IgD-negative memory B cell (primary cell): ENCODE results near the gene USP10. TPM values are rescaled to one million over a fixed set of nuclear protein-coding genes. Genes with fewer than 3 reads are reported as not detected.
"Not testable (repeated sequence)": the region's sequence is repeated elsewhere in the genome, so short reads cannot be mapped to it uniquely, and the experiment has no call there.

Experiments
- H3K27ac Mint-ChIP-seq, 3 donors: one replicate each; pipeline ENCODE4 v1.8.0; 2020 to 2022; ENCODE audit warnings: mild to moderate bottlenecking in 3 of 3, mixed read lengths in 3 of 3, moderate library complexity in 1 of 3
- H3K27me3 Mint-ChIP-seq: one replicate; pipeline ENCODE4 v1.8.0; 2021; ENCODE audit warnings: mixed read lengths
- H3K36me3 Mint-ChIP-seq: one replicate; pipeline ENCODE4 v1.8.0; 2020; ENCODE audit warnings: mild to moderate bottlenecking, mixed read lengths
- H3K4me1 Mint-ChIP-seq, 3 donors: one replicate each; pipeline ENCODE4 v1.8.0; 2020 to 2022; ENCODE audit warnings: mixed read lengths in 3 of 3, mild to moderate bottlenecking in 1 of 3
- H3K4me3 Mint-ChIP-seq, 4 donors: one replicate each; pipeline ENCODE4 v1.8.0; 2020 to 2022; ENCODE audit warnings: mild to moderate bottlenecking in 4 of 4, mixed read lengths in 4 of 4, moderate library complexity in 3 of 4
- H3K9me3 Mint-ChIP-seq, 3 donors: one replicate each; pipeline ENCODE4 v1.8.0; 2020 to 2021; ENCODE audit warnings: mixed read lengths in 3 of 3, mild to moderate bottlenecking in 1 of 3
- polyA plus RNA-seq: library from polyadenylated mRNA; unstranded; fragments of 300-500 nt; fragmentation: Illumina TruSeq; gene quantifications from one replicate; pipeline ENCODE4 v1.2.3, GENCODE V29; 2021

USP10 gene
- polyA plus RNA-seq, 1 donor from 2014 or later, result 95.8 TPM

DNA sequence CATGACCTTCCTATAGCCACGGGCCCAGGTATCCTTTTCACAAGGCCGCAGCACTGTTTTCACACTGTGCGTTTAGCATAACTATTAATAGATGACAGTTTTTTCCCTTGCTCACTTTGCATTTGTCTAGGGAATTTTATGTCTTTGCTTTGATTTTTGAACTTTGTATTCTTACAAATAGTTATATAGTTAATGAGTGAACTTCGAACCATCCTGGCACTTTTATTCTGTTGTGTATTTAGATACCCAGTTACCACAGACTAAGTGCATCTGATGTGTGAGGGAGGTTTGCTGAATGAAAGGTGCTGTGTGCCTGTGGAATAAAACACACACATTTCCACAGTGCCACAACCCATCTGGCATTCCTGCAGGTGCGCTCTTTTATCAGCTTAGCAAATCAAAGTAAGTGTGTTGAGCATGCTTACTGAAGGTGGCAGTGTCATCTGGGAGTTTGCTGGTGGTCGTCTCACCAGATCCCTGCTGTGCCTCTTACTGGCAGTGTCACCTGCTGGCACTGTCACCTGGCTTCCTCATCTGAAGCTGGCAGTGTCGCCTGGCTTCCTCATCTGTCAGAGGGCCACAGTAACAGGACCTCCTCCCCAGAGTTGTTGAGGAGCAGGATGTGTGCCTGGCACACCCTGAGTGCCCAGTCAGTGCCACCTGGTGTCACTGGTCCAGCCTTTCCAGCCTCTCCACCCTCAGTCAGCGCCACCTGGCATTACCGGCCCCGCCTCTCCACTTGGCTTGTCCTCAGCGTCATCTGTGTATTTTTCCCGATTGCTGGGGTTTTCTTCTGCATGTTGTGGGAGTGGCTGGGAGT is 37.6 kb downstream of the USP10 start:
- H3K9me3 Mint-ChIP-seq, result no peaks in the 10 kb centered on the region
- H3K36me3 Mint-ChIP-seq, result peaks cover 1% of the 10 kb centered on the region
- H3K27ac Mint-ChIP-seq, result peak overlapping the region in 2 of 3 donors; percentile 1 to 72
- no peaks in the 10 kb centered on the region for H3K27me3 Mint-ChIP-seq
- peak overlapping the region in 1 of 4 donors; percentile 17 for H3K4me3 Mint-ChIP-seq
- peaks cover 12 to 31% (median 14%) of the 10 kb centered on the region in 3 donors for H3K4me1 Mint-ChIP-seq

DNA sequence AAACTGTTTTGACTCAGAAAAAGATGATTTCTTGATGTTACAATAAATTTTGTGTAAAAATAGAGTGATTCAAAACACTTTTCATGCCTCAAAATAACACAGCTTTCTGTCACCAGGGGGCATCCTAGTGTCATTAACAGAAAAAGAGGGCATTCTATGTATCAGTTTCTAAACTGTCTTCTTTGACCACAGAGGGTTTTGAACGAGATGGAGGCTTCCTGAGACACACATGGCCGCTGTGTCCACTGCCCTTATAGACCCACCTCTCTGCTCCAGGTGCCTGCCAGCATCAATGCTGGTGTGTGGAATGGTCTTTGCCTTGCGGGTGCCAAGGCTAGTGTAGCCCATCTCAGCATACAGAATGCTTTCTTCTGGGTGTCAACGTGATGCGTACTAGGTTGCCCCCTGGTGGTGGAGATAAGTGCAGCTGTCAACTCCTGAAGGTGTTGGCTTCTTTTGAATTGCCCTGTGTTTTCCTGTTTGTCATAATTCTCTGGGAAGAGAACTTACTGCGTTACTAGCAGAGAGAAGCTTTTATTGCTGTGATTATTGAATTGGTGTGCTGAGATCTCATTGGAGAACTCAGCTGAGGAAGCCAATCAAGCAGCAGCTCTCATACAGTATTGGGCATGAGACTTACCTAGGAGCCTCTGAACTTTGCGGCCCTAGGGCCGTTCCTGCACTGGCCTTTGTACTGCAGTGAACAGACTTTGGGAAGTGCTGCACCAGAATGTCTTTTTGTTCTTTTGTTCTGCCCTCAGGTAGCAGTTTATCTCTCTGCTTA is 38.6 kb downstream of the USP10 start:
- Mint-ChIP-seq H3K4me3 (peak overlapping the region in 3 of 4 donors; percentile 52 to 81 (median 67)), H3K27me3 (no peaks in the 10 kb centered on the region), H3K4me1 (peaks cover 14 to 32% (median 15%) of the 10 kb centered on the region in 3 donors)

DNA sequence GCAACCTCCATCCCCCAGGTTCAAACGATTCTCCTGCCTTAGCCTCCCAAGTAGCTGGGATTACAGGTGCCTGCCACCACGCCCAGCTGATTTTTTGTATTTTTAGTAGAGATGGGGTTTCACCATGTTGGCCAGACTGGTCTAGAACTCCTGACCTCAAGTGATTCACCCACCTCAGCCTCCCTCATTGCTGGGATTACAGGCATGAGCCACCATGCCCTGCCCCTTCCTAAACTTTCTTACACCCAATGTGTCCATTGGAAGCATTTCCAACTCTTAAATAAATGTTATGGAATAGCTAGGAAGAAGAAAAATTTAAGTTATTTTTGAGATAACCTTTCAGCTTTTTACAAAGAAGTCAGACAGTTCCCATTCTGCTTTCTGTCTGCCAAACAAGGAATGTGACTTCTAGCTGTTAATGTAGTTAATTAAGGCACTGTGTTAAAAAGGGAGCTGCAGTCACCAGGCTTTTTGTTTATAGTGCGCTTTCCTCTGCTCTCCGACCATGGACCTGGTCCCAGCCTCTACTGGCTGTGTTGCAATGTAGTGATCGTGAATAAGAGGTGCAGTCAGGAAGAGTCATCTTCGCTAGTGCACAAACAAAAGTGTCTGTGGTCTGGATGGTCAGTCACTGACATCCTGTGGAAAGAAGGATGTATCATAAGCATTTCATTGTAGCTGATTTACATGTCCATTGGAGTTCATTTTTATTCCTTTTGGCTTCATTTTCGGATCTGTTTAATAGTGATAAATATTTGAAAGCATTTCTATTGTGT is 39.7 kb downstream of the USP10 start:
- H3K27me3 Mint-ChIP-seq, result no peaks in the 10 kb centered on the region
- peak overlapping the region in 1 of 4 donors; percentile 41 for H3K4me3 Mint-ChIP-seq
- no peaks in the 10 kb centered on the region for H3K9me3 Mint-ChIP-seq
- peaks cover 1% of the 10 kb centered on the region for H3K36me3 Mint-ChIP-seq
- peaks cover 14 to 32% (median 15%) of the 10 kb centered on the region in 3 donors for H3K4me1 Mint-ChIP-seq
- no peak overlapping the region for H3K27ac Mint-ChIP-seq

More for the DNA sequence above, 38.6 kb downstream of the USP10 start:
- H3K27ac Mint-ChIP-seq, result peak overlapping the region; percentile 0 to 72 (median 1)
- peaks cover 1% of the 10 kb centered on the region for H3K36me3 Mint-ChIP-seq
- H3K9me3 Mint-ChIP-seq, result no peaks in the 10 kb centered on the region

DNA sequence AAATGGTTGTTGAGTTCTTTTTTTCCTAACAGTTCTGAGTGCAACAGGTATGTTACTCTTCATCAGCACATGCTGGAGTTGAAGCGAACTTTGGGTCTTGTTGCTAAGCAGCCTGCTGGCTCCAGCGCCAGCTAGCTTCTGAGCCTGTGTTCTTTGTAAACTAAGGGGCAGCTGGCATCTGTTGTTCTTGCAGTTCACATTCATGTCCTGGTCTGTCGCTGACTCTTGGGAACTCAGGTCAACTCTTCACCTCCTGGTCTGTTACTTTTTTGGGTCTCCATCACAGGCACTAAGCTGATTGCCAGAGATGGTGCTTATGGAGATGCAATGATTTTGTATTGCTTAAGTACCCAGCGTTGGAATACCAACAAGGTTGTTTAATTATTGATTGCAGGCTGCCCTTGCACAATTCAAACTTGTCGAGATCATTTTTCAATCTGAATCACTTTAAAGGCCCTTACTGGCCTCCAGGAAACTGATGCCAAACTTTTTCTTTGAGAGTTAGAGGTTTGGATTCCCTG is 40.9 kb downstream of the USP10 start:
- H3K27me3 Mint-ChIP-seq, result no peaks in the 10 kb centered on the region
- H3K9me3 Mint-ChIP-seq, result no peaks in the 10 kb centered on the region
- H3K36me3 Mint-ChIP-seq, result peaks cover 1% of the 10 kb centered on the region
- no peak overlapping the region for H3K27ac Mint-ChIP-seq
- H3K4me3 Mint-ChIP-seq, result no peak overlapping the region
- peaks cover 16 to 29% (median 18%) of the 10 kb centered on the region in 3 donors for H3K4me1 Mint-ChIP-seq

DNA sequence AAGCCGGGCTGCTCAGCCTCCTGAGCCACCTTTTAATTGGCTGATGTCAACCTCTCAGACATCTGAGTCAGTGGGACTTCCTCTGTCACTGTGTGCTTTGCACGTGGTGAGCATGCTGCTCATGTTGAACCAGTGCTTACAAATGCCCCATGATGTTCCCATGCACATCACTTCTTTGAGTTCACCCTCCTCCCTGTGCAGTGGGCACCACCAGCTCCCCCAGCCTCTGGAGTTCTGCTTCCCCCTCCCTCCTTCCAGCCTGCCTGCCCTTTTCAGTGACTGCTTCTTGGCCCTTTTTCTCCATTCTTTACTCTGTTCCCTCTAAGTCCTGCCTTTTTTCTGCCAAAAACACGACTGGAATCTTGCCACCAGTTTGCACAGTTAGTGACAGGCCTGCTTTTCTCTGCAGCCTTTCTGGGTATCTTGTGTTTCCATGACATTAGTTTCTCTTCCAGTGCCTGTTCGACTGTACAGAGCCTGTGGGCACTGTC is 41.6 kb downstream of the USP10 start:
- H3K9me3 Mint-ChIP-seq, result no peaks in the 10 kb centered on the region
- peaks cover 13 to 25% (median 18%) of the 10 kb centered on the region in 3 donors for H3K4me1 Mint-ChIP-seq
- H3K27ac Mint-ChIP-seq, result no peak overlapping the region
- H3K27me3 Mint-ChIP-seq, result no peaks in the 10 kb centered on the region
- no peak overlapping the region for H3K4me3 Mint-ChIP-seq
- H3K36me3 Mint-ChIP-seq, result peaks cover 5% of the 10 kb centered on the region

DNA sequence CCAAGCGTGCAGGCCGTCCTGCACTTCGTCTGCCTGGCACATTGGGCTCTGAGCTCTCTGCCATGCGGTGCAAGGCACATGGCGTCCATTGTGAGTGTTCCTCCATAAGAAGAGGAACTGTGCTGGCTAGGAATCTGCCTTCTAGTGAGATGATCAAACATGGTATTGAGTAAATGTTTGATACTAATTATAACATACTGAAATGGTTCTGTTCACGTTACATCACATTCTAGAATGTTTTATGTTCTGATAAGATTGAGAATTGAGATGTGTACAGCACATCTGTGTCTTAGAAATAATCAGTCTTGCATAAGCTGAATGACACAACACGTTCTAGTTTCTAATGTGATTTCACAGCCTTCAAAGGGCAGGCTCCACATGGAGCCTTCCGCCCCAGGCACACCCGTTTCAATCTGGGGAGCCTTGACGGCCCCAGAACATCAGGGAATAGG is 42.9 kb downstream of the USP10 start:
- H3K27ac Mint-ChIP-seq, result peak overlapping the region in 1 of 3 donors; percentile 74
- H3K4me1 Mint-ChIP-seq, result peaks cover 13 to 19% (median 18%) of the 10 kb centered on the region in 3 donors
- no peaks in the 10 kb centered on the region for H3K27me3 Mint-ChIP-seq
- H3K4me3 Mint-ChIP-seq, result no peak overlapping the region
- H3K36me3 Mint-ChIP-seq, result peaks cover 5% of the 10 kb centered on the region
- no peaks in the 10 kb centered on the region for H3K9me3 Mint-ChIP-seq

DNA sequence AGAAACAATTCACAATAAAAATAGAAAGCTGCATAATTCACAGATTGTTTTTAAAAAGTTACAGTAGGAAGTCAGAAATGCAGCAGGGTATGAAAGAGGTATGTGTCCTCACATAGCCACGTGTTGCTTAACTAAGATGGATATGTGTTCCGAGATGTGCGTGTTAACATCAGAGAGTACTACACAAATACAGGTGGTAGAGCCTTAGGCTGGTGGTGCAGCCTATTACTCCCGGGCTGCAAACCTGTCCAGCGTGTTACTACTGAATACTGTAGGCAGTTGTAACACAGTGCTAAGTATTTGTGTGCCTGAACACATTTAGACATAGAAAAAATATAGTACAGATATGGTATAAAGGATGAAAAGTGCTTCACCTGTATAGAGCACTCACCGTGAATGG is 46.4 kb downstream of the USP10 start:
- Mint-ChIP-seq H3K36me3 (peaks cover 7% of the 10 kb centered on the region), H3K4me3 (no peak overlapping the region), H3K9me3 (no peaks in the 10 kb centered on the region), H3K4me1 (peaks cover 17 to 21% (median 19%) of the 10 kb centered on the region in 3 donors), H3K27ac (peak overlapping the region in 1 of 3 donors; percentile 5), H3K27me3 (no peaks in the 10 kb centered on the region)

DNA sequence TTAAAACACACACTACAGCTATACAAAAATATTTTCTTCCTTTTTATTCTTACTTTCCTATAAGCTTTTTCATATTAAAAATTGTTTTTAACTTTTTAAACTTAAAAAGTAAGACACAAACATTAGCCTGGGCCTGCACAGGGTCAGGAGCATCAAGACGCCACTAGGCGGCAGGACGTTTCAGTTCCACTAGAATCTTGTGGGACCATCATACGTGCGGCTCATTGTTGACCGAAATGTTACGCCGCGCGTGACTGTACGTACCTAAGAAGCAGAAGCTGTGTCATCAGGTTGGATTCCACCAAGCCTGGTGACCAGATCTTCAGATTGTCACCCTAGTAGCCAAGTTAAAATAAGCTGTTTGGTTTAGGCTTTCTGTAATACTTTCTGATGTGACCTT is 47.1 kb downstream of the USP10 start:
- peaks cover 7% of the 10 kb centered on the region for H3K36me3 Mint-ChIP-seq
- H3K27ac Mint-ChIP-seq, result no peak overlapping the region
- H3K27me3 Mint-ChIP-seq, result no peaks in the 10 kb centered on the region
- H3K4me1 Mint-ChIP-seq, result peaks cover 22 to 28% (median 25%) of the 10 kb centered on the region in 3 donors
- no peak overlapping the region for H3K4me3 Mint-ChIP-seq
- no peaks in the 10 kb centered on the region for H3K9me3 Mint-ChIP-seq

DNA sequence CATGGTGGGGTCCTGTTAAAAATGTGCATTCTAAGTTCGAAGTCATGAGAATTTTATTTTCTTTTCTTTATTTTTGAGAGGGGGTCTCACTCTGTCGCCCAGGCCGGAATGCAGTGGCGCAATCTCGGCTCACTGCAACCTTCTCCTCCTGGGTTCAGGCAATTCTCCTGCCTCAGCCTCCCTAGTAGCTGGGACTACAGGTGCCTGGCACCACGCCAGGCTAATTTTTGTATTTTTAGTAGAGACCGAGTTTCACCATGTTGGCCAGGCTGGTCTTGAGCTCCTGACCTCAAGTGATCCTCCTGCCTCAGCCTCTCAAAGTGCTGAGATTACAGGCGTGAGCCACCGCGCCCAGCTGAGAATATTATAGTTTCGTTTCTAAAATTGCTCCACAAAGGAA is 48.4 kb downstream of the USP10 start:
- H3K27ac Mint-ChIP-seq, H3K4me3 Mint-ChIP-seq: not testable (repeated sequence)

DNA sequence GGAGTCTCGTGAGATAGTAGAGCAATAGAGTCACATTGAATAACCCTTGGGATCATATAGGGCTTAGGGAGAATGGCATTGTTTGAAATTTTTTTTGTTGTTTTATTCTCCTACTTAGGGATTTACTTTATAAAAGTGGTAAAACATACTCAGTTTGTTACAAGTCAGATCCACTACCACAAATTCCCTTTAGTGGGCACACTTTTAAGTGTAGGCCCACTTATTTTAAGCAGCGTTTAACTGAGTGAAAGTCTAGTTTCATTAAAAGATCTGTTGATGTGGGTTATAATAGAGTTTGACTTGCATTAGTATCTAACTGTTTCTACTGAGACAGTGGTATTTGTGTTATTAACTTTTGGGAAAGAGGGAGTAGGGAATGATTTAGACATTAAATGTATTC is 49.3 kb downstream of the USP10 start:
- peaks cover 7% of the 10 kb centered on the region for H3K36me3 Mint-ChIP-seq
- H3K4me3 Mint-ChIP-seq, result no peak overlapping the region
- H3K4me1 Mint-ChIP-seq, result peaks cover 34 to 40% (median 39%) of the 10 kb centered on the region in 3 donors
- H3K27ac Mint-ChIP-seq, result peak overlapping the region in 1 of 3 donors; percentile 19
- no peaks in the 10 kb centered on the region for H3K27me3 Mint-ChIP-seq
- no peaks in the 10 kb centered on the region for H3K9me3 Mint-ChIP-seq

More for the DNA sequence above, 48.4 kb downstream of the USP10 start:
- H3K9me3 Mint-ChIP-seq, H3K27me3 Mint-ChIP-seq, H3K36me3 Mint-ChIP-seq: not testable (repeated sequence)
- H3K4me1 Mint-ChIP-seq, result peaks cover 26 to 33% (median 31%) of the 10 kb centered on the region in 3 donors

DNA sequence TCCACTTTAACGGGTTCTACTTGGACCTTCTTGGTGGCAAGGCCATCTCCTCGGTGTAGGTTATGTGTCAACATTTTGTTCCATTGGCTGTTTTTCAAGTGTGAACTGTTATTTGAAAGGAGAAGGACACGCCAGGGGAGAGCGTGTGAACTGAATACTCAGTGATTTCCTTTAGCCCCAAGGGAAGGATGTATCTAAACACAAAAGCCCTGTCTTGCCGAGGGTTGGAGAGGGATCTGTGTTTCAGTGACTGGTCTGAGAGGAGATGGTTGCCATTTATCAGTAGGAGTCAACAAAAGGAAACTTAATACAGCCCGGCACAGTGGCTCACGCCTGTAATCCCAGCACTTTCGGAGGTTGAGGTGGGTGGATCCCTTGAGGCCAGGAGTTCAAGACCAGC is 50.0 kb downstream of the USP10 start:
- H3K27me3 Mint-ChIP-seq, result no peaks in the 10 kb centered on the region
- H3K4me1 Mint-ChIP-seq, result peaks cover 40 to 47% (median 47%) of the 10 kb centered on the region in 3 donors
- peaks cover 5% of the 10 kb centered on the region for H3K36me3 Mint-ChIP-seq
- H3K9me3 Mint-ChIP-seq, result no peaks in the 10 kb centered on the region
- H3K27ac Mint-ChIP-seq, result peak overlapping the region in 2 of 3 donors; percentile 27 to 76
- H3K4me3 Mint-ChIP-seq, result no peak overlapping the region

DNA sequence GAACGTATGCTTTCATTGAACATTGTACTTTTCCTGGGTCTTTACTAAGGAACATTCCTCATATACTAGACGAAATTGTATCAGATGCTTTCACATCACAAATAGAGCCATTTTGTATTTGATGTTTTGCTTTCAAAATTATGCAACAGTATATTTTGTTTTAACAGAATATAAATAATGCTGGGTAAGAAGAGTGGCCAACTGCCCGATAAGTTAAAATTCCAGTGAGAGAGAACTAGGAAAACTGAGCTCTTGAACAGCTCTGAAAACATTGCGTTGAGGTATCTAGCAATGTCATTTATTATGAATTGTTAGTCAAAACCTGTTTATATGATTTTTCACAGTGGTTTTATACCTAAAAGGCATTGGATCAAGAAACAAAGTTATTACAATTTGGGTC is 50.8 kb downstream of the USP10 start:
- Mint-ChIP-seq H3K27ac (peak overlapping the region in 2 of 3 donors; percentile 27 to 76), H3K27me3 (no peaks in the 10 kb centered on the region), H3K4me1 (peaks cover 38 to 53% (median 51%) of the 10 kb centered on the region in 3 donors), H3K9me3 (no peaks in the 10 kb centered on the region), H3K36me3 (peaks cover 5% of the 10 kb centered on the region), H3K4me3 (peak overlapping the region in 2 of 4 donors; percentile 30 to 75)

DNA sequence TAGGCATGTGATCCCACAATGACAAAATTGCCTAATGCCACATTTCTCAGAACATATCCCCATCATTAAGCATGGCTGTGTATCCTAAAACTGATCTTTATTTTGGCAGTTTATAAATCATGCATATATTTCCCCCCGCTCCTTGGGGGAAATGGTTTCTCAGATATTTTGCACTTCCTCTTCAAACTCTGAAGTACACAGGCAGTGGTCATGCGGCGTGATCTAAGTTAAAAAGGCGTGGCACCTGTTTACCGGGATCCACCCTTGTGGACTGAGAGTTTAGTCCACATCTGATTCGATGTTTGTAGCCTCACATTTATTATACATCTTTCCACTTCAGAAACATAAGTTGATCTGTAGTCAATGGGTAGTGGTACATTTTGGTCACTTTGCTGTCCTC is 51.4 kb downstream of the USP10 start:
- Mint-ChIP-seq H3K4me3 (peak overlapping the region; percentile 13 to 75 (median 45)), H3K4me1 (peaks cover 37 to 54% (median 54%) of the 10 kb centered on the region in 3 donors), H3K9me3 (no peaks in the 10 kb centered on the region), H3K27me3 (no peaks in the 10 kb centered on the region), H3K27ac (peak overlapping the region; percentile 68 to 85 (median 76)), H3K36me3 (peaks cover 2% of the 10 kb centered on the region)

DNA sequence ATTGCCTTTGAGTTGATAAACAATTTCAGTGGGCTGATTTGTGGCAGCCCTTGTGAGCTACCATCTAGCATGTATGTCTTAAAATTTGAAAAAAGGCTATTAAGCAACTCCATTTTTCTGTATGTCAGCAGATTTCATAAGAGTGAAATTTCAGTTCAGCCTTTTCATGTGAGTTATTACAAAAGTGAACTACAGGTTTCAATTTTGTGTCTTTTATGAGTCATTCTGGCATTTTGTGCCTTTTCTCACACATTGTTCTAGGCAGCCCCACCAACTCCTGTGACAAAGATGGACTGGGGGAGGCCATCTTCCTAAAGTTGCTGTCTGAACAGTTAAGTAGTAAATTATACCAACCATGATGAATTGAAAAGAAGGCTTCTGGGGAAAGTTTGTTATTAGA is 52.1 kb downstream of the USP10 start:
- Mint-ChIP-seq H3K9me3 (no peaks in the 10 kb centered on the region), H3K36me3 (peaks cover 2% of the 10 kb centered on the region), H3K4me3 (peak overlapping the region in 2 of 4 donors; percentile 33 to 75), H3K27me3 (no peaks in the 10 kb centered on the region), H3K27ac (peak overlapping the region; percentile 68 to 85 (median 76)), H3K4me1 (peaks cover 41 to 54% (median 54%) of the 10 kb centered on the region in 3 donors)
